Activated CD4-positive, alpha-beta T cell treated with anti-CD3 and anti-CD28 coated beads, Interleukin-2, amount 50 U/mL, for 1 hour (primary cell): ENCODE results near the gene RETN.

Experiments
- DNase-seq: peaks from one replicate; pipeline ENCODE4 v3.0.0-alpha.2; 2020

The RETN gene

GRCh38 chr19:7668842-7669241 lies at the start of gene RETN:
Gene RETN, plus strand, starts transcription at chr19:7669049. Its CDS starts 278 bp downstream, at chr19:7669327.
- no peak for DNase-seq

DNA sequence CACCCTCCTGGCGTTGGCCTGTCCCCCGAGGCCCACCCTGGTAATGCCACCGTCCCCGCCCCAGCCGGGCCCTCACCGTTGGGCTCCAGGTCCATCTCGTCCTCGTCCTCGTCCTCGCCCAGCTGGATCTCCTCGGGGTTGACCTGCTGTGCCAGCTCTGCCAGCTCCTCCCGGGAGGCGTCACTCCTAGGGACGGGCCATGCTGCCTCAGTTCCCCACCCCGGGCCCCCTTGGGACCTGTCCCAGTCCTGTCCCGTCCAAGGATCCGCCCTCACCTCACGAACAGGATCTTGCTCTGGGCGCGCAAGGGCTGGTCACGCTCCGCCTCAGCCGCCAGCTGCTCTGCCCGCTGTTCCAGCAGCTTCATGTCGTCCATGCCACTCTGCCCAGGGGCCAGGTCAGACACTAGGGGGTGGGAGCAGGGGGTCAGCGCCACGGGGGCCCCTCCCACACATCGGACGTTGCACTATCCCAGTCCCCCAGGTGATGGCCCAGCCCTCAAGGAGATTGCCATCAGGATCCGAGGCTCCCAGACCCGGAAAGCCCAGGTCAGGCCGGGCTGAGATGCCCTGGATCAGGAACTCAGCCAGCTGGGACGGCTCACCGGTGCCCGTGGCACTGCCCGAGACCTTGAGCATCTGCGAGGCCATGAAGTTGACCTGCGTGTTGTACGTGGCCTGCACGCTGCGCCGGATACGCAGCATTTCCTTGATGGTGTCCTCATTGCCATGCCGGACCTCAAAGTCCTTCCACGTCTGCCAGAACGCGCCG lies 49.0 kb upstream of the RETN start:
- no peak for DNase-seq

DNA sequence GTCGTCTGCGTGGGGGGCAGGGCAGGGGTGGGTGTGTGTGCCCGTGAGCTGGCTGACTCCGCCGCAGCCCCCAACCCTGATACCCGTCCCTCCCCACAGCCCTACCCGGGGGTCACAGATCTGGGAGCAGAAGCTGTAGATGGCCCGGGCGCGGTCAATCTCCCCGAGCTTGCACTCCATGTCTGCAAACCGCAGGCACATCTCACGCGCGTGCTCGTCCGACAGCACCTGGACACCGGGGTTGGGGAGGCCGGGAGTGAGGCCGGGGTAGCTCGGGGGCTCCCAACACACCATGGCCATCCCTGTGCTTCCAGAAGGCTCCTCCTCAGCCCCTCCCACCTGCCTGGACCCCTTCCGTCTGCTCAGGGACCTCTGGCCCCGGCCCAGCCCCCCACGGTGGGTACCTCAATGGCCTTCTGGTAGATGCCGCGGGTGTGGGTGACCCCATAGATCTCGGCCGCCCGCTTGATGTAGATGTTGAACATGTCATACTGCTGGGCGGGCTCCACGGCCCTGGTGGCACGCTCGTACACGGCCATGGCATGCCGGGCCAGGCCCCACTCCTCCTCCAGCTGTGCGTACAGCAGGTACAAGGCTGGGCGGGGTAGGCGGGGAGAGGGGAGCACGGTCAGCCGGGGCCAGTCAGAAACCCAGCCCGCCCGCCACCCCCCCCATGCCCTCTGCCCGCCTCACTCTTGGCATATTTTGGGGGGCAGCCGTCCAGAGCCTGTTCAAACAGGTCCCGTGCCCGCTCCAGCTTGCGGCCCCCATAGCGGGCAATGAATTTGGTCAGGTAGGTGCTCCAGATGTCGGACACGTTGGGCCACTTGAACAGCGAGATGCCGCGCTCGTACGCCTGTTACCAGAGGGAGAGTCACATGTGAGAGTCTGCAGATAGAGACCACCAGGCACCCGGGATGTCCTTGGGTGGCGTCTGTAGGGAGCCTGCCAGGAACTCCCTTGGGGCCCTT lies 48.1 kb upstream of the RETN start:
- DNase-seq, result no peak

GRCh38 chr19:7622933-7623685 lies 45.7 kb upstream of the RETN start:
- DNase-seq, result no peak

DNA sequence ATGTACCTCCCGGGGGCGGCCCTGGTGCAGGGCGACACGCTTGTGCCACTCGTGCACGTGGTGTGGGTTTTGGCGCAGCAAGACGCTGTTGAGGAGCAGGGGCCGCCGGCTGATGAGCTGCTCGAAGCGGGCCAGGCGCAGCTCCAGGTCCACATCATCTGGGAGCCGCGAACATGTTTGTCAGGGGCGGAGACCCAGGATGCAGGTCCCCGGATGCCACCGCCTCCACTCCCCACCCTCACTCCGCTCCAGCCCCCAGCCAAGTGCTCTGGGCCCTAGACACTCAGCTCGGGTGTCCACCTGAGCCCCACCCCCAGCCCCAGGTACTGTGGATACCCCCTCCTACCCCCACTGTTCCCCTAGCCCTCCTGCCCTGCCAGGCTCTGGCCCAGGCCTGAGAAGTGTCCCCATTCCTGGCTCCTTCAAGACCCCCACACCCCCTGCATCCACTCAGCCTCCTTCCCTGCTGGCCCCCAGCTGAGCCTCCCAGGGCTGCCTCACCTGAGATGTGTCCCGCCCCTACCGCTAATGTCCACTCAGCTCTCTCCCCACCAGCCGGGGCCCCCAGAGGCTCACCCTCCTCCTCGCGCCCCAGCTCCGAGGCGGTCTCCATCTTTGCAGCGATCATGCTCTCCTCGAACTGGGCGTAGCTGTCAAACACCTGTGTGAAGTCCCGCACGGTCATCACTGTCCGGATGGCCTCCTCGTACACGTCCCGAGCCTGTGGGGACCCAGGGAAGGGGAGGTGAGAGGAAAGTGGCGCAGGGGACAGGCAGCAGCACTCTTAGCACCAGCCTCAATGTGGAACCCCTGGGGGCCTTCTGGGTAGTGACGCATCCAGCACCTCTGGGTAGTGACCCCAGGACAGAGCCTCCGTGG lies 44.9 kb upstream of the RETN start:
- DNase-seq, result no peak

DNA sequence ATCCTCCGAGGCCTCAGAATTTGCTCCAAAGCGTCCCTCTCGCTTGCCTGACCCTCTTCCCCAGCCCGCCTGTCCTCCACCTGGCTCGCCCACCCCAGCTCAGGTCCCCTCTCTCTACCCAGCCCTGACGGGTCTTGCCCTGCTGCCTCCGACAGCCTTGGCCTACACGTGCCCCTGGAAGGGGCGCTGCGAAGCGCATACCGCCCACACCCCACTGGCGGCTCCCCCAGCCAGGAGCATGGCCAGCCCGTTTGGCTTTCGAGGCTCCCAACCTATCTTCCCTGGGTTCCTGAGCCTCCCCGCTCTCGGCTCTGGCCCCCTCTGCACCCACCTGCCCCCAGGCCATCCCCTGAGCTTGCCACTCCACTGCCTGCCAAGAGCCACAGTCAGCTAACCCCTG lies 44.0 kb upstream of the RETN start:
- DNase-seq, result no peak

DNA sequence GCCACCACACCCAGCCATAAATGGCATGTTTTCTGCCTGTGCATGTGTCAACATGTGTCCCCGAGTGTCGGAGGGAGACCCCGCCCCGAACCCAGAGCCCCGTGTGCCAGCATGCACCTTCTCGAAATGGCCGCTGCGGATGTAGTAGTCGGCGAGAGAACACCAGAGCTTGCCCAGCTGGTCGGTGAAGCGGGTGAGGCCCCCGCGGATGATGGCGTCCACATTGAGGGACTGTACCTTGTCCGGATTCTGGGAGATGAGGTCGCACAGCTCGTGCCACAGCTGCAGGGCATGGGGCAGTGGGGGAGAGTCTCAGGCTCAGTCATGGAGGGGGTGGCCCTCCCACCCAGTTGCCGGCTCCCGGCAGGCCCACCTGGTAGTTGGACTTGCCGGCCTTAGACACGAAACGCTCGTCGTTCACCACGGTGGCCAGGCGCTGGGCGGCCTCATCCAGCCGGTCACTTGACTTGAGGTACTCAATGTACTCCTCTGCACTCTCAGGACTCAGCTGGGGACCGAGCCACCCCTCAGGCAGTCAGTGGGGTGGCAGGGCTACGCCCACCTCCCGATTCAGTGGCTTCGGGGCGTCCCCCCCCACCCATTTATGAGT lies 43.0 kb upstream of the RETN start:
- DNase-seq, result no peak

DNA sequence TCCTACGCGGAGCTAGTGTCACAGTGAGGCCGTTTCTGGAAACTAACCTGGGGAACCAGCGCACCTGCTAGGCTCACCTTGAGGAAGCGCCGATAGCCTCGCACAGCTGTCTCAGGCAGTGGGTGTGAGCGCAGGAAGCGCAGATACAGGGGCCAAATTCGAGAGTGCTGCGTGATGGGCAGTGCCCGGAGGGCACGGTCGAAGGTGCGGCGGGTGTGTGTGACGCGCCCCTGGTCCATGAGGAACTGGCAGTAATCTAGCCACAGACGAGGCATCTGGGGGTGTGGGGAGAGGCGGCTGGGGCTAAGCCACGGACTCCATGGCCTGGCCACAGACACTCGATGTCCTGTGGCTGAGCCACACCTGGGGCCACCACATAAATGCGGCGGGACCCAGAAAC lies 41.7 kb upstream of the RETN start:
- DNase-seq, result no peak

GRCh38 chr19:7628589-7629311 lies 40.1 kb upstream of the RETN start:
- no peak for DNase-seq

DNA sequence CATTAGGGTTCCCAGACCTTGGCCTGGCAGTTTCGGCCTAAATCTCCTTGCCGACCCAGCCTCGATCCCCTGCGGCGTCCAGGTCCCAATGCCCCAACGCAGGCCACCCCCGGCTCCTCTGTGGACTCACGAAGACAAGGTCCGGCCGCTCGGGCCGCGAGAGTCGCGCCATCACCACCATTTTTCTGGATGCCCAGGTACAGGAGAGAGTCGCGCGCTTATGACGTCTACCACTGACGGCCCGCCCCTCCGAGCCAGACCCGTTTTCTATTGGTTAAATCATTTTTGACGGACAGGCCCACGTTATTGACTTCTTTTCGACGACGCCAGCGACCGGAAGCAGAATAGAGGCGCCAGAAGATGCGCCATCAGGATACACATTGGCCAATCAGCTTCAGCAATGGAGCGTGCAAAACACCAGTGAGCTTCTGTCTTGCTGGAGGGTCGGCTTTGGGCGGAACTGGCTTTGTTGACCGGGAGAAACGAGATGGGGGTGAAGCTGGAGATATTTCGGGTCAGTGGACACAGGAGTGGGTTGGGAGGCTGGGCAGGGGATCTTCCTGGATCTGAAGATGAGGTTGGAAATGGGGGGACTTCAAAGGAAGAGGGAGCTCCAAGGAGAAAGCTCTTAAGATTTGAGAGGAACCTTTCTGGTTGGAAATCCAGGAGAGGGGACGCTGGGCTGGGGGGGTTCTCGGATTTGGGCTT lies 39.3 kb upstream of the RETN start, which contains the start of the genes PET100 and XAB2:
Gene PET100, plus strand, starts transcription at position 447 of the 708 bp plus-strand sequence. Its CDS starts 41 bp downstream, at position 488.
Gene XAB2, minus strand, starts transcription at position 199 of the 708 bp plus-strand sequence. Its CDS starts 18 bp downstream, at position 181.
- peak; percentile 93 for DNase-seq

GRCh38 chr19:7631577-7631976 lies 37.3 kb upstream of the RETN start:
- no peak for DNase-seq

GRCh38 chr19:7632340-7633203 lies 36.3 kb upstream of the RETN start:
- DNase-seq, result no peak

DNA sequence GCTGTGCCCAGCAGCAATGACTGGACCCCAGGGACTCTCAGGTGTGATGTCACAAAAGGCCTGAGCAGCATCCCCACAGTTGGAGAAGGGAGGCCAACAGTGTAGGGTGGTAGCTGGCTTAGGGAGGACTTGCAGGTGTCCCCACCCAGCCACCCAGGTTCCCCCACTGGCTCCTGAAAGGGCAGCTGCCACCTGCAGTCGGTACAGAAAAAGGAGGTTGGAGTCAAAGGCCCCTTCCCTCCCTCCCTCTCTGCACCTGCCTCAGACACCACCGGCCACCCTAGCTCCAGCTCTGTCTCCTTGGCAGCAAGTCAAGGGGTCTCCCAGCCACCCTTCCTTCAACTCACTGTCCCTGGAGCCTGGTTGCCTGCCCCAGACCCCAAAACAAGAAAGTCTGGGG lies 35.2 kb upstream of the RETN start, which contains the start of gene PCP2:
Gene PCP2, minus strand, starts transcription at position 22 of the 400 bp plus-strand sequence. CDS start 262 bp downstream, outside the sequence.
- no peak for DNase-seq

DNA sequence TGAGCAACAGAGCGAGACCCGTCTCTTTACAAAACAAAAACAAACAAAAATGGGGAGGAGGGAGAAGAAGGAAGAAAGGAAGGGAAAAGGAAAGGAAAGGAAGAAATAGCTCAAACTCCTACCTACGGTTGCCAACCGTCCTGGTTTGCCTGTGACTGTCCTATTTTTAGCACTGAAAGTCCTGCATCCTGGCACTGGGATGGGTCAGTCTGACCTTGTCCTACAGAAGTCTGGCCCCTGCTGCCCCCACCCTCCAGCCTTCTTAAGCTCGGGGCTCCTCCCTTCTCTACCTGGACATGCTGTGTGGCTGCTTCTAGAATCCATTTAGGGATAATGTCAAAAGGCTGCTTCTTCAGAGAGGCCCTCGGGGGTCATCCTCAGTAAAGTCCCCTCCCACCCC lies 33.2 kb upstream of the RETN start:
- DNase-seq, result no peak

DNA sequence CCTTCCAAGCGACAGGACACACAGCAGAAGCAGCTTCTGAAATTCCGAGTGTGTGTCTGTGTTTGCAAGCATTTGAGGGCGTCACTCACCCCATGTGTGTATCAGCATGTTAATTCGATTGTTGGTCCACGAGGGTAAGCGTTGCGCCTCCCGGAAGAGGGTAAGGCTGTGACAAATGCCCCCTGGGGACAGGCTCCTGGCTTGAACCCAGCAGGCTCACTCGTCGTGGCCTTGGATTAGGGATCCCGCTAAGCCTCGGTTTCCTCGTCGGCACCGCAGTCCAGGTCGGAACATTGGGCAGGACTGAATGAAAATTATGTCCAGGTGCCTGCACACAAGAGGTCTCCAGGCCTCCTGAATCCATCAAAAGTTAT lies 32.5 kb upstream of the RETN start:
- no peak for DNase-seq

GRCh38 chr19:7636691-7637373 lies 32.0 kb upstream of the RETN start, which contains the start of gene STXBP2:
Gene STXBP2, plus strand, starts transcription at chr19:7637110. Its CDS starts 40 bp downstream, at chr19:7637150.
- peak; percentile 94 for DNase-seq

- no peak for DNase-seq
Measured at GRCh38 chr19:7637374-7638256, 31.2 kb upstream of the RETN start.
